GM23248 (cell line): ENCODE results near the gene STAT5A. TPM values are rescaled to one million over a fixed set of nuclear protein-coding genes. Genes with fewer than 3 reads are reported as not detected.

Source experiments
- DNase-seq: peaks from one replicate; pipeline ENCODE4 v3.0.0-alpha.2; 2015
- H2AFZ ChIP-seq: fragments of 200-600 bp; sonication (generic); 2 replicates; pipeline ENCODE4 v1.6.1; 2016; ENCODE audit warnings: antibody characterized with exemption
- H3F3A ChIP-seq: fragments of 200-600 bp; sonication (generic); 2 replicates; pipeline ENCODE4 v1.6.1; 2016; ENCODE audit warnings: mild to moderate bottlenecking, antibody characterized with exemption, mixed run types; ENCODE audit not compliant: insufficient read depth
- H3K27ac ChIP-seq: fragments of 200-600 bp; sonication (generic); 2 replicates; pipeline ENCODE4 v1.5.1; 2016; ENCODE audit warnings: mild to moderate bottlenecking
- H3K27me3 ChIP-seq: fragments of 200-600 bp; sonication (generic); replicated peaks from 2 replicates; pipeline ENCODE4 v1.6.1; 2016; ENCODE audit warnings: mild to moderate bottlenecking; ENCODE audit not compliant: insufficient read depth
- H3K36me3 ChIP-seq: fragments of 200-600 bp; sonication (generic); 2 replicates; pipeline ENCODE4 v1.6.1; 2016; ENCODE audit warnings: low read depth, mild to moderate bottlenecking
- H3K4me1 ChIP-seq: fragments of 200-600 bp; sonication (generic); 2 replicates; pipeline ENCODE4 v1.6.1; 2016; ENCODE audit warnings: mild to moderate bottlenecking; ENCODE audit not compliant: insufficient read depth
- H3K4me2 ChIP-seq: fragments of 200-600 bp; sonication (generic); one replicate; pipeline ENCODE4 v1.6.1; 2016; ENCODE audit warnings: mild to moderate bottlenecking; ENCODE audit not compliant: unreplicated experiment
- H3K4me3 ChIP-seq: fragments of 200-600 bp; sonication (generic); 2 replicates; pipeline ENCODE4 v1.5.1; 2016; ENCODE audit warnings: mild to moderate bottlenecking
- H3K79me2 ChIP-seq: fragments of 200-600 bp; sonication (generic); 2 replicates; pipeline ENCODE4 v1.6.1; 2016; ENCODE audit warnings: mild to moderate bottlenecking; ENCODE audit not compliant: insufficient read depth
- H3K9ac ChIP-seq: fragments of 200-600 bp; sonication (generic); 2 replicates; pipeline ENCODE4 v1.6.1; 2016; ENCODE audit warnings: mild to moderate bottlenecking
- H3K9me2 ChIP-seq: fragments of 200-600 bp; sonication (generic); 2 replicates; pipeline ENCODE4 v1.6.1; 2016; ENCODE audit warnings: mixed run types, mild to moderate bottlenecking, moderate library complexity; ENCODE audit not compliant: insufficient read depth
- H3K9me3 ChIP-seq: fragments of 200-600 bp; sonication (generic); one replicate; pipeline ENCODE4 v1.6.1; 2017; ENCODE audit warnings: low read depth
- H4K20me1 ChIP-seq: fragments of 200-600 bp; sonication (generic); 2 replicates; pipeline ENCODE4 v1.6.0; 2016; ENCODE audit not compliant: insufficient read depth
- EZH2 ChIP-seq: fragments of 200-600 bp; sonication (generic); IDR thresholded peaks from 2 replicates; pipeline ENCODE4 v1.6.1; 2018; ENCODE audit warnings: antibody characterized with exemption, mild to moderate bottlenecking; ENCODE audit not compliant: insufficient read depth, poor library complexity, severe bottlenecking
- EZH2phosphoT487 ChIP-seq: fragments of 200-600 bp; sonication (generic); IDR thresholded peaks from 2 replicates; pipeline ENCODE4 v1.6.1; 2018; ENCODE audit warnings: antibody characterized with exemption, moderate library complexity, mild to moderate bottlenecking, low read depth; ENCODE audit not compliant: insufficient read depth
- WGBS, 2 experiments: methylation state at CpG; one replicate each; pipeline ENCODE4 v1.1.6; 2015 to 2017; ENCODE audit warnings: low lambda C conversion rate in 2 of 2, low coverage in 1 of 2; ENCODE audit errors: missing lambda C conversion rate in 2 of 2; 5-methylcytosine and 5-hydroxymethylcytosine counted together
- in situ Hi-C: fragments of 300-500 bp; cut with MboI; formaldehyde crosslinking; loops from 2 replicates; pipeline ENCODE4 v1.15.0; 2020
- polyA plus RNA-seq: library from polyadenylated mRNA; unstranded; fragments of >200 nt; fragmentation: Nextera tagmentation; extraction: Ambion mirVana; gene quantifications from 2 replicates; pipeline ENCODE4 v1.2.1, GENCODE V29; 2016
- total RNA-seq: library from RNA; depleted of rRNA; stranded (reverse); fragments of >200 nt; shearing (Covaris generic); gene quantifications from 2 replicates; pipeline ENCODE4 v1.2.3, GENCODE V29; 2014

STAT5A gene
- total and polyA plus RNA-seq, 2 experiments from 2014 or later = 6.8 to 26.3 TPM

DNA sequence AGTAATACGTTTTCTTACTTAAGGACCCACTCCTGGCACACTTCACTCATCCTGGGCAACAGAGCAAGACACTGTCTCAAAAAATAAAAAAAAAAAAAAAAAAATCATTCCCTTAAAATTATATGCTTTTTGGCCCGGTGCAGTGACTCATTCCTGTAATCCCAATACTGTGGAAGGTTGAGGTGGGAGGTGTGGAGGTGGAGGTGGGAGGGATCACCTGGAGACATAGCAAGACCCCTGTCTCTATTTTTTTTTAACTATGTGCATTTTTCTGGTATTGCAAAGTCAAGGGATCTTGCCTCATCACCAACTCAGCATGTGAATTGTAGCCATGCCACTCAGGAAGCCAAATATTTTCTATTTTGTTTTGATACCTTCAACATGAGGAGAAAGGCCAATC is 21.8 kb upstream of the STAT5A start:
- peaks cover 80% of the 10 kb centered on the region for H3K79me2 ChIP-seq
- peak overlapping the region; percentile 18; the same call in 1 of the 2 replicates for H3K9ac ChIP-seq
- H3K9me3 ChIP-seq = no peaks in the 10 kb centered on the region
- H3F3A ChIP-seq = no peaks in the 10 kb centered on the region
- H3K9me2 ChIP-seq = no peaks in the 10 kb centered on the region
- no peaks in the 10 kb centered on the region for H3K36me3 ChIP-seq
- H3K4me2 ChIP-seq = no peak overlapping the region
- H4K20me1 ChIP-seq = no peaks in the 10 kb centered on the region
- H3K27me3 ChIP-seq = no peaks in the 10 kb centered on the region
- H3K27ac ChIP-seq = peak overlapping the region; percentile 60
- no peak for DNase-seq
- no peak overlapping the region for H3K4me3 ChIP-seq
- no peak overlapping the region for H2AFZ ChIP-seq
- H3K4me1 ChIP-seq = peaks cover 12% of the 10 kb centered on the region
- 25 to 36% methylated on average over 2 of the region's 2 CpGs for WGBS, 2 experiments
- no peak for TF ChIP-seq EZH2phosphoT487
- no peak for TF ChIP-seq EZH2
- in situ Hi-C loops = no loop called here

DNA sequence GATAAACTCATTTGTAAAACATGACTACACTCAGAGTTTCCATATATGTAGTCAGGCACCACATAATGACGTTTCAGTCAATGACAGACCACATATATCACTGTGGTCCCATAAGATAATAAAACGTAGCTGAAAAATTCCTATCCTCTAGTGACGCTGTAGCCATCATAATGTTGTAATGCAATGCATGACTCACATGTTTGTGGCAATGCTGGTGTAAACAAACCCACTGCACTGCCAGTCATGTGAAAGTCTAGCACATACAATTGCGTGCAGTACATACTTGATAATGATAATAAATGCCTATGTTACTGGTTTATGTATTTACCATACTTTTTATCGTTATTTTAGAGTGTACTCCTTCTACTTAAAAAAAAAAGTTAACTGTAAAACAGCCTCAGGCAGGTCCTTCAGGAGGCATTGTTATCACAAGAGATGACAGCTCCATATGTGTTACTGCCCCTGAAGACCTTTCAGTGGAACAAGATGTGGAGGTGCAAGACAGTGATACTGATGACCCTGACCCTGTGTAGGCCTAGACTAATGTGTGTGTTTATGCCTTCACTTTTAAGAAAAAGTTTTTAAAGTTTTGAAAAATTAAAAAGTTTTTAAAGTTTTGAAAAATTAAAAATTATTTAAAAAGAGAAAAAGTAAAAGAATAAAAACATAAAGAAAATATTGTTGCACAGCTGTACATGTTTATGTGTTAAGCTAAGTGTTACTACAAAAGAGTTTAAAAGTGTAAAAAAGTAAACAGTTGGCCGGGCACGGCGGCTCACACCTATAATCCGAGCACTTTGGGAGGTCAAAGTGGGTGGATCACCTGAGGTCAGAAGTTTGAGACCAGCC is 21.2 kb upstream of the STAT5A start:
- Histone ChIP-seq H3K9me3 (no peaks in the 10 kb centered on the region), H4K20me1 (no peaks in the 10 kb centered on the region), H3K4me3 (no peak overlapping the region), H3K9me2 (no peaks in the 10 kb centered on the region), H3K27me3 (no peaks in the 10 kb centered on the region), H2AFZ (no peak overlapping the region), H3K4me2 (no peak overlapping the region), H3K4me1 (peaks cover 12% of the 10 kb centered on the region), H3K27ac (peak overlapping the region; percentile 60), H3F3A (no peaks in the 10 kb centered on the region), H3K36me3 (no peaks in the 10 kb centered on the region), H3K79me2 (peaks cover 80% of the 10 kb centered on the region), H3K9ac (no peak overlapping the region)
- peak; percentile 84 for DNase-seq
- 66 to 67% methylated on average over 9 of the region's 9 CpGs for WGBS, 2 experiments
- in situ Hi-C loops = no loop called here
- no peak for TF ChIP-seq EZH2
- TF ChIP-seq EZH2phosphoT487 = no peak

- WGBS, 2 experiments = 64 to 70% methylated on average over 5 of the region's 5 CpGs
- no peak overlapping the region for H3K9ac ChIP-seq
- no peak overlapping the region for H3K4me2 ChIP-seq
- no peaks in the 10 kb centered on the region for H3K9me2 ChIP-seq
- no peak overlapping the region for H2AFZ ChIP-seq
- H3K27ac ChIP-seq = no peak overlapping the region
- TF ChIP-seq EZH2phosphoT487 = no peak
- no peak for TF ChIP-seq EZH2
- no peak for DNase-seq
- H3K36me3 ChIP-seq = no peaks in the 10 kb centered on the region
- H3K79me2 ChIP-seq = peaks cover 85% of the 10 kb centered on the region
- no peaks in the 10 kb centered on the region for H3F3A ChIP-seq
- H3K4me1 ChIP-seq = peaks cover 12% of the 10 kb centered on the region
- H4K20me1 ChIP-seq = no peaks in the 10 kb centered on the region; the same call in 1 of the 2 replicates
- no peaks in the 10 kb centered on the region for H3K27me3 ChIP-seq
- no peak overlapping the region for H3K4me3 ChIP-seq
- in situ Hi-C loops = no loop called here
- H3K9me3 ChIP-seq = no peaks in the 10 kb centered on the region
Observed at GRCh38 chr17:42268236-42268635, 20.1 kb upstream of the STAT5A start.

DNA sequence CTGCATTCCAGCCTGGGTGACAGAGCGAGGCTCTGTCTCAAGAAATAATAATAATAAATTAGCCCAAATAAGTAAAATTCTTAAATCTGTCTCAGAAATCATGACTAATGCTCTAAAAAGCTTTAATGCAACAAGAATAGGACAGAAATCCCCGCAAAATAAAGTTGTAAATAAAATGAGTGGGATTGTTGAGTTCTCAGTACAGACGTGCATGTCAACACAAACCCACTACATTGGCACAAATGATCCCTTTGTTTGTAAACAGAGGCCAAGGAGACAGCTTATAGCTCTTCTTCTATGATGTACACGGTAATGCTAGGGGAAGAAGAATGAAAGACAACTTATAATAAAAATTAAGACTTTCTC is 18.1 kb upstream of the STAT5A start:
- Histone ChIP-seq H4K20me1 (peaks cover 6% of the 10 kb centered on the region; the same call in 1 of the 2 replicates), H3K4me1 (peaks cover 20% of the 10 kb centered on the region), H3K4me3 (no peak overlapping the region), H3K9me2 (no peaks in the 10 kb centered on the region), H3K4me2 (no peak overlapping the region), H3K9me3 (no peaks in the 10 kb centered on the region), H3K79me2 (peaks cover 97% of the 10 kb centered on the region), H2AFZ (no peak overlapping the region), H3K27me3 (no peaks in the 10 kb centered on the region), H3K27ac (no peak overlapping the region), H3F3A (no peaks in the 10 kb centered on the region), H3K36me3 (no peaks in the 10 kb centered on the region), H3K9ac (no peak overlapping the region)
- no peak for TF ChIP-seq EZH2
- no peak for TF ChIP-seq EZH2phosphoT487
- 61 to 65% methylated on average over 4 of the region's 4 CpGs for WGBS, 2 experiments
- in situ Hi-C loops = no loop called here
- DNase-seq = no peak
